Measurements from ENCODE around the gene C20orf202.

Gene C20orf202

DNA sequence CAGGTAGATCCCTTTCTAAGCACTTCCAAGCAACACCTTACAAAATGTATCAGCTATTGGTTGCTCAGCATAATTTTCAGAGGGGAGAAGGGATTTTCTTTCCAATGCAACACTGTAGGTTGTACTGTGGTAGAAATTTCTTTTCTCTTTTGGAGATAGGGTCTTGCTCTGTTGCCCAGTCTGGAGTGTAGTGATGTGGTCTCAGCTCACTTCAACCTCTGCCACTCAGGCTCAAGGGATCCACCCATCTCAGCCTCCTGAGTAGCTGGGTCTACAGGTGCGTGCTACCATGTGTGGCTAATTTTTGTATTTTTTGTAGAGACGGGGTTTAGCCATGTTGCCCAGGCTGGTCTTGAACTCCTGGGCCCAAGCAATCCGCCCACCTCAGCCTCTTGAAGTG is 38.8 kb downstream of the C20orf202 start:
- Histone ChIP-seq H3K9me3 (ENCODE audit: insufficient read depth, low read length) (no peaks in the 10 kb centered on the region), H3K4me2 (ENCODE audit: low read depth, low read length, poor library complexity, severe bottlenecking) (no peak overlapping the region), H3K79me2 (ENCODE audit: insufficient read depth, low read length) (no peaks in the 10 kb centered on the region), H4K20me1 (ENCODE audit: low read depth, low read length) (no peaks in the 10 kb centered on the region), H3K4me3 (ENCODE audit: insufficient read depth, low read length, poor library complexity, severe bottlenecking) (no peak overlapping the region), H3K9ac (ENCODE audit: low read length) (no peak overlapping the region), H3K27ac (ENCODE audit: low read depth, low read length) (no peak overlapping the region), H2AFZ (ENCODE audit: low read depth, low read length, severe bottlenecking) (no peak overlapping the region), H3K36me3 (ENCODE audit: low read length) (no peaks in the 10 kb centered on the region), H3K27me3 (ENCODE audit: low read length) (no peaks in the 10 kb centered on the region), H3F3A (ENCODE audit: insufficient read depth) (no peaks in the 10 kb centered on the region), H3K9me2 (replicated peaks; ENCODE audit: insufficient read depth, low read length) (no peaks in the 10 kb centered on the region)
- no peak for TF ChIP-seq EZH2phosphoT487 (conservative IDR thresholded peaks at IDR 0.05; ENCODE audit: low read length)
- TF ChIP-seq, protein P1, sequence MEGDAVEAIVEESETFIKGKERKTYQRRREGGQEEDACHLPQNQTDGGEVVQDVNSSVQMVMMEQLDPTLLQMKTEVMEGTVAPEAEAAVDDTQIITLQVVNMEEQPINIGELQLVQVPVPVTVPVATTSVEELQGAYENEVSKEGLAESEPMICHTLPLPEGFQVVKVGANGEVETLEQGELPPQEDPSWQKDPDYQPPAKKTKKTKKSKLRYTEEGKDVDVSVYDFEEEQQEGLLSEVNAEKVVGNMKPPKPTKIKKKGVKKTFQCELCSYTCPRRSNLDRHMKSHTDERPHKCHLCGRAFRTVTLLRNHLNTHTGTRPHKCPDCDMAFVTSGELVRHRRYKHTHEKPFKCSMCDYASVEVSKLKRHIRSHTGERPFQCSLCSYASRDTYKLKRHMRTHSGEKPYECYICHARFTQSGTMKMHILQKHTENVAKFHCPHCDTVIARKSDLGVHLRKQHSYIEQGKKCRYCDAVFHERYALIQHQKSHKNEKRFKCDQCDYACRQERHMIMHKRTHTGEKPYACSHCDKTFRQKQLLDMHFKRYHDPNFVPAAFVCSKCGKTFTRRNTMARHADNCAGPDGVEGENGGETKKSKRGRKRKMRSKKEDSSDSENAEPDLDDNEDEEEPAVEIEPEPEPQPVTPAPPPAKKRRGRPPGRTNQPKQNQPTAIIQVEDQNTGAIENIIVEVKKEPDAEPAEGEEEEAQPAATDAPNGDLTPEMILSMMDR (IDR thresholded peaks at IDR 0.05; ENCODE audit: insufficient read depth, low read length, poor library complexity, severe bottlenecking), result no peak

DNA sequence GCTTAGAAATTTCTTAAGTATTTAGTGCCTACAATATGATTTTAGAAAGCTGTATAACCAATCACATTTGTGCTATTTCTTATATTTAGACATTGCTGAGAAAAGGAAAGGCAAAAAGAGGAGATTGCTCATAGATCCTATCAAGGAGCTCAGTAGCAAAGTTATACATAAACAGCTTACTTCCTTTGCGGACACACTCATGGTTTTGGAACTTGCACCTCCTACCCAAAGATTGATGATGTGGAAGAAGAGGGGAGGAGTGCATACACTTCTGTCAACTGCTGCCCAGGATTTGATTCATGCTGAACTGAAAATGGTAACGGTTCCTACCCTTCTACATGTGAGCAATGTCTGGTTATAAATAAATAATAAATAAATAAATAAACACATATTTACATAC is 39.3 kb downstream of the C20orf202 start:
- Histone ChIP-seq H3K4me2 (ENCODE audit: low read depth, low read length, poor library complexity, severe bottlenecking) (no peak overlapping the region), H4K20me1 (ENCODE audit: low read depth, low read length) (no peaks in the 10 kb centered on the region), H3K4me3 (ENCODE audit: insufficient read depth, low read length, poor library complexity, severe bottlenecking) (no peak overlapping the region), H3K9ac (ENCODE audit: low read length) (no peak overlapping the region), H3K79me2 (ENCODE audit: insufficient read depth, low read length) (no peaks in the 10 kb centered on the region), H3K36me3 (ENCODE audit: low read length) (no peaks in the 10 kb centered on the region), H3F3A (ENCODE audit: insufficient read depth) (no peaks in the 10 kb centered on the region), H3K9me2 (replicated peaks; ENCODE audit: insufficient read depth, low read length) (no peaks in the 10 kb centered on the region), H3K27me3 (ENCODE audit: low read length) (no peaks in the 10 kb centered on the region), H3K27ac (ENCODE audit: low read depth, low read length) (no peak overlapping the region), H3K9me3 (ENCODE audit: insufficient read depth, low read length) (no peaks in the 10 kb centered on the region), H2AFZ (ENCODE audit: low read depth, low read length, severe bottlenecking) (no peak overlapping the region)
- TF ChIP-seq, protein P1 (IDR thresholded peaks at IDR 0.05; ENCODE audit: insufficient read depth, low read length, poor library complexity, severe bottlenecking), result no peak
- no peak for TF ChIP-seq EZH2phosphoT487 (conservative IDR thresholded peaks at IDR 0.05; ENCODE audit: low read length)

DNA sequence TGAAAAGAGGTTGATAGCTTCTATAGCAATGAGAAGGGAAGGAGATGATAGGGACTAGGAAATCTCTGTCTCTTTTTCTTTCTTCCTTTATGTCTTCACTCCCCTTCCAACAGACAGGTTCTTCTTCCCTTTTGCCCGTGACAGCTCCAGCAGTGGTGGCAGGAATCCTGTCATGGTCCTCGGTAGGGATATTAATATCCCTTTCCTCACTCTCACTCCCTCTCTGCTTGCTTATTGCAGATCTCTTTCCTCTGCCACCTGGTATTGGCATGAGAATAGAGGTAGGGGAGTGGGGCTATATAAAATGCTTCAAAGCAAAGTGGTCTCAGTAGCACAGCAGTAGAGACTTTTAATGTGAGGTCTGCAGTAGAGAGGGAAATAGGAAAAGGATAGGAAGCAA is 42.3 kb downstream of the C20orf202 start:
- no peak overlapping the region for H3K9ac ChIP-seq (ENCODE audit: low read length)
- H4K20me1 ChIP-seq (ENCODE audit: low read depth, low read length), result no peaks in the 10 kb centered on the region
- no peaks in the 10 kb centered on the region for H3K79me2 ChIP-seq (ENCODE audit: insufficient read depth, low read length)
- TF ChIP-seq, protein P1 (IDR thresholded peaks at IDR 0.05; ENCODE audit: insufficient read depth, low read length, poor library complexity, severe bottlenecking), result no peak
- TF ChIP-seq EZH2phosphoT487 (conservative IDR thresholded peaks at IDR 0.05; ENCODE audit: low read length), result no peak
- H3K4me3 ChIP-seq (ENCODE audit: insufficient read depth, low read length, poor library complexity, severe bottlenecking), result no peak overlapping the region
- H3K36me3 ChIP-seq (ENCODE audit: low read length), result no peaks in the 10 kb centered on the region
- no peaks in the 10 kb centered on the region for H3F3A ChIP-seq (ENCODE audit: insufficient read depth)
- no peaks in the 10 kb centered on the region for H3K9me3 ChIP-seq (ENCODE audit: insufficient read depth, low read length)
- no peak overlapping the region for H3K4me2 ChIP-seq (ENCODE audit: low read depth, low read length, poor library complexity, severe bottlenecking)
- H3K27me3 ChIP-seq (ENCODE audit: low read length), result no peaks in the 10 kb centered on the region
- no peak overlapping the region for H3K27ac ChIP-seq (ENCODE audit: low read depth, low read length)
- H2AFZ ChIP-seq (ENCODE audit: low read depth, low read length, severe bottlenecking), result no peak overlapping the region
- H3K9me2 ChIP-seq (replicated peaks; ENCODE audit: insufficient read depth, low read length), result no peaks in the 10 kb centered on the region
